ENCODE results near the gene MARK1.

- TF ChIP-seq CTCF (tag by site-specific recombination; IDR thresholded peaks at IDR 0.05): no peak
- no peak for TF ChIP-seq OVOL3 (tag by site-specific recombination; IDR thresholded peaks at IDR 0.05)
- TF ChIP-seq REPIN1 (tag by site-specific recombination; IDR thresholded peaks at IDR 0.05; ENCODE audit: low read depth): no peak
- TF ChIP-seq ZNF302 (tag by site-specific recombination; IDR thresholded peaks at IDR 0.05; ENCODE audit: low read depth): no peak
- TF ChIP-seq, protein P1, sequence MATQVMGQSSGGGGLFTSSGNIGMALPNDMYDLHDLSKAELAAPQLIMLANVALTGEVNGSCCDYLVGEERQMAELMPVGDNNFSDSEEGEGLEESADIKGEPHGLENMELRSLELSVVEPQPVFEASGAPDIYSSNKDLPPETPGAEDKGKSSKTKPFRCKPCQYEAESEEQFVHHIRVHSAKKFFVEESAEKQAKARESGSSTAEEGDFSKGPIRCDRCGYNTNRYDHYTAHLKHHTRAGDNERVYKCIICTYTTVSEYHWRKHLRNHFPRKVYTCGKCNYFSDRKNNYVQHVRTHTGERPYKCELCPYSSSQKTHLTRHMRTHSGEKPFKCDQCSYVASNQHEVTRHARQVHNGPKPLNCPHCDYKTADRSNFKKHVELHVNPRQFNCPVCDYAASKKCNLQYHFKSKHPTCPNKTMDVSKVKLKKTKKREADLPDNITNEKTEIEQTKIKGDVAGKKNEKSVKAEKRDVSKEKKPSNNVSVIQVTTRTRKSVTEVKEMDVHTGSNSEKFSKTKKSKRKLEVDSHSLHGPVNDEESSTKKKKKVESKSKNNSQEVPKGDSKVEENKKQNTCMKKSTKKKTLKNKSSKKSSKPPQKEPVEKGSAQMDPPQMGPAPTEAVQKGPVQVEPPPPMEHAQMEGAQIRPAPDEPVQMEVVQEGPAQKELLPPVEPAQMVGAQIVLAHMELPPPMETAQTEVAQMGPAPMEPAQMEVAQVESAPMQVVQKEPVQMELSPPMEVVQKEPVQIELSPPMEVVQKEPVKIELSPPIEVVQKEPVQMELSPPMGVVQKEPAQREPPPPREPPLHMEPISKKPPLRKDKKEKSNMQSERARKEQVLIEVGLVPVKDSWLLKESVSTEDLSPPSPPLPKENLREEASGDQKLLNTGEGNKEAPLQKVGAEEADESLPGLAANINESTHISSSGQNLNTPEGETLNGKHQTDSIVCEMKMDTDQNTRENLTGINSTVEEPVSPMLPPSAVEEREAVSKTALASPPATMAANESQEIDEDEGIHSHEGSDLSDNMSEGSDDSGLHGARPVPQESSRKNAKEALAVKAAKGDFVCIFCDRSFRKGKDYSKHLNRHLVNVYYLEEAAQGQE (tag by site-specific recombination; IDR thresholded peaks at IDR 0.05): no peak
- TF ChIP-seq KLF16 (tag by site-specific recombination; IDR thresholded peaks at IDR 0.05): no peak
- no peak for TF ChIP-seq ZNF639 (tag by site-specific recombination; IDR thresholded peaks at IDR 0.05)
- TF ChIP-seq GLI4 (tag by site-specific recombination; IDR thresholded peaks at IDR 0.05): no peak
- TF ChIP-seq ZNF792 (tag by site-specific recombination; IDR thresholded peaks at IDR 0.05): no peak
- no peak for TF ChIP-seq HOXA7 (CRISPR knock-in tag; IDR thresholded peaks at IDR 0.05; ENCODE audit: borderline replicate concordance)
- no peak for TF ChIP-seq ZFP37 (tag by site-specific recombination; IDR thresholded peaks at IDR 0.05)
Observed at GRCh38 chr1:220529521-220530020, 1.6 kb downstream of the MARK1 start.

Measured in HEK293 (cell line).